ENCODE measurements around the gene DNM3. TPM values are rescaled to one million over a fixed set of nuclear protein-coding genes. Genes with fewer than 3 reads are reported as not detected.

DNM3 gene
- total and polyA plus RNA-seq, 2 donors (not counting 1 experiment from before 2014, with no cell fraction given) = 1.0 to 1.3 TPM

GRCh38 chr1:172339842-172340241 is 498.5 kb downstream of the DNM3 start:
- TF ChIP-seq EZH2 (IDR thresholded peaks at IDR 0.05; ENCODE audit: borderline replicate concordance, insufficient read depth, low read depth, low read length, poor library complexity, severe bottlenecking) = no peak
- TF ChIP-seq CTCF (IDR thresholded peaks at IDR 0.05) = no peak
- Histone ChIP-seq H4K20me1 (ENCODE audit: control insufficient read depth, insufficient read depth, low read length, poor library complexity, severe bottlenecking) (no peaks in the 10 kb centered on the region), H2AFZ (ENCODE audit: insufficient read depth, low read depth, low read length, poor library complexity, severe bottlenecking) (no peak overlapping the region), H3K9me3 (ENCODE audit: control extremely low read depth in 1 of 3, control insufficient read depth in 2 of 3, insufficient read depth in 1 of 3, low read length in 2 of 3) (no peaks in the 10 kb centered on the region), H3K27me3 (replicated peaks in 1 of 4; ENCODE audit: control extremely low read depth in 1 of 4, control insufficient read depth in 3 of 4, insufficient read depth in 4 of 4, low read length in 3 of 4) (no peaks in the 10 kb centered on the region), H3K27ac (ENCODE audit: low read length in 2 of 2) (no peak overlapping the region), H3K4me2 (replicated peaks; ENCODE audit: low read depth, low read length, poor library complexity, severe bottlenecking) (peak overlapping the region; percentile 27), H3K4me3 (ENCODE audit: control extremely low read depth in 1 of 5, extremely low read depth in 1 of 5, insufficient read depth in 1 of 5, low read depth in 2 of 5, low read length in 4 of 5) (no peak overlapping the region), H3K9ac (ENCODE audit: low read length) (no peak overlapping the region), H3K79me2 (ENCODE audit: control insufficient read depth, insufficient read depth, low read length) (no peaks in the 10 kb centered on the region), H3K36me3 (replicated peaks in 1 of 2; ENCODE audit: control extremely low read depth in 1 of 2, control insufficient read depth in 1 of 2, extremely low read depth in 1 of 2, insufficient read depth in 2 of 2, low read length in 1 of 2) (no peaks in the 10 kb centered on the region), H3K4me1 (ENCODE audit: control insufficient read depth in 2 of 2, insufficient read depth in 2 of 2, low read length in 2 of 2) (peaks cover 34 to 40% of the 10 kb centered on the region in 2 donors)
- Mint-ChIP-seq H3K9me3 (ENCODE audit: insufficient read depth) (no peaks in the 10 kb centered on the region), H3K4me3 (no peak overlapping the region), H3K27me3 (no peaks in the 10 kb centered on the region), H3K4me1 (peaks cover 59% of the 10 kb centered on the region), H3K27ac (peak overlapping the region; percentile 57)
- DNase-seq (no peak), ATAC-seq (ENCODE audit: low read depth) (no peak)
- intact Hi-C loops (cut with micrococcal nuclease) = loop anchor here (5.0 kb wide), 1 partner anchor 158 kb away; no protein-coding TSS in a partner anchor
- POLR2A ChIA-PET = no interaction called here
- CTCF ChIA-PET = interaction anchor here (1.4 to 3.3 kb wide), 2 partner anchors 54 to 59 kb away, joined by 5 to 11 read pairs; no protein-coding TSS in a partner anchor

GRCh38 chr1:172340520-172340919 is 499.2 kb downstream of the DNM3 start:
- H3K27me3 Mint-ChIP-seq = no peaks in the 10 kb centered on the region
- H3K4me3 ChIP-seq (ENCODE audit: control extremely low read depth in 1 of 5, extremely low read depth in 1 of 5, insufficient read depth in 1 of 5, low read depth in 2 of 5, low read length in 4 of 5) = no peak overlapping the region
- ChIA-PET CTCF (interaction anchor here (1.4 to 3.3 kb wide), 2 partner anchors 54 to 58 kb away, joined by 5 to 11 read pairs; no protein-coding TSS in a partner anchor), POLR2A (no interaction called here)
- no peaks in the 10 kb centered on the region for H3K79me2 ChIP-seq (ENCODE audit: control insufficient read depth, insufficient read depth, low read length)
- TF ChIP-seq EZH2 (IDR thresholded peaks at IDR 0.05; ENCODE audit: borderline replicate concordance, insufficient read depth, low read depth, low read length, poor library complexity, severe bottlenecking) (no peak), CTCF (IDR thresholded peaks at IDR 0.05) (no peak)
- H3K4me3 Mint-ChIP-seq = peak overlapping the region; percentile 12
- no peaks in the 10 kb centered on the region for H3K36me3 ChIP-seq (replicated peaks in 1 of 2; ENCODE audit: control extremely low read depth in 1 of 2, control insufficient read depth in 1 of 2, extremely low read depth in 1 of 2, insufficient read depth in 2 of 2, low read length in 1 of 2)
- no peaks in the 10 kb centered on the region for H3K9me3 ChIP-seq (ENCODE audit: control extremely low read depth in 1 of 3, control insufficient read depth in 2 of 3, insufficient read depth in 1 of 3, low read length in 2 of 3)
- no CpG with 5 or more reads among the region's 1 CpG for WGBS (ENCODE audit: insufficient coverage)
- H3K9ac ChIP-seq (ENCODE audit: low read length) = no peak overlapping the region
- no peak for DNase-seq
- H3K9me3 Mint-ChIP-seq (ENCODE audit: insufficient read depth) = no peaks in the 10 kb centered on the region
- ATAC-seq (ENCODE audit: low read depth) = no peak
- peak overlapping the region; percentile 27 for H3K4me2 ChIP-seq (replicated peaks; ENCODE audit: low read depth, low read length, poor library complexity, severe bottlenecking)
- H4K20me1 ChIP-seq (ENCODE audit: control insufficient read depth, insufficient read depth, low read length, poor library complexity, severe bottlenecking) = no peaks in the 10 kb centered on the region
- H3K27ac ChIP-seq (ENCODE audit: low read length in 2 of 2) = peak overlapping the region in 1 of 2 donors; percentile 26
- no peaks in the 10 kb centered on the region for H3K27me3 ChIP-seq (replicated peaks in 1 of 4; ENCODE audit: control extremely low read depth in 1 of 4, control insufficient read depth in 3 of 4, insufficient read depth in 4 of 4, low read length in 3 of 4)
- intact Hi-C loops (cut with micrococcal nuclease) = loop anchor here (5.0 kb wide), 1 partner anchor 158 kb away; no protein-coding TSS in a partner anchor
- H3K4me1 Mint-ChIP-seq = peaks cover 64% of the 10 kb centered on the region
- peak overlapping the region; percentile 43 for H3K27ac Mint-ChIP-seq
- peaks cover 34 to 45% of the 10 kb centered on the region in 2 donors for H3K4me1 ChIP-seq (ENCODE audit: control insufficient read depth in 2 of 2, insufficient read depth in 2 of 2, low read length in 2 of 2)
- H2AFZ ChIP-seq (ENCODE audit: insufficient read depth, low read depth, low read length, poor library complexity, severe bottlenecking) = no peak overlapping the region
